GM12891 (cell line): Measurements from ENCODE around the gene IGFL4.

Source experiments
- POLR2A ChIP-seq: IDR thresholded peaks from 2 replicates; pipeline ENCODE4 v1.6.1; 2011; ENCODE audit warnings: low read depth, low read length, control low read depth
- TAF1 ChIP-seq: IDR thresholded peaks from 2 replicates; pipeline ENCODE4 v1.6.1; 2011; ENCODE audit warnings: low read depth, low read length, control low read depth

DNA sequence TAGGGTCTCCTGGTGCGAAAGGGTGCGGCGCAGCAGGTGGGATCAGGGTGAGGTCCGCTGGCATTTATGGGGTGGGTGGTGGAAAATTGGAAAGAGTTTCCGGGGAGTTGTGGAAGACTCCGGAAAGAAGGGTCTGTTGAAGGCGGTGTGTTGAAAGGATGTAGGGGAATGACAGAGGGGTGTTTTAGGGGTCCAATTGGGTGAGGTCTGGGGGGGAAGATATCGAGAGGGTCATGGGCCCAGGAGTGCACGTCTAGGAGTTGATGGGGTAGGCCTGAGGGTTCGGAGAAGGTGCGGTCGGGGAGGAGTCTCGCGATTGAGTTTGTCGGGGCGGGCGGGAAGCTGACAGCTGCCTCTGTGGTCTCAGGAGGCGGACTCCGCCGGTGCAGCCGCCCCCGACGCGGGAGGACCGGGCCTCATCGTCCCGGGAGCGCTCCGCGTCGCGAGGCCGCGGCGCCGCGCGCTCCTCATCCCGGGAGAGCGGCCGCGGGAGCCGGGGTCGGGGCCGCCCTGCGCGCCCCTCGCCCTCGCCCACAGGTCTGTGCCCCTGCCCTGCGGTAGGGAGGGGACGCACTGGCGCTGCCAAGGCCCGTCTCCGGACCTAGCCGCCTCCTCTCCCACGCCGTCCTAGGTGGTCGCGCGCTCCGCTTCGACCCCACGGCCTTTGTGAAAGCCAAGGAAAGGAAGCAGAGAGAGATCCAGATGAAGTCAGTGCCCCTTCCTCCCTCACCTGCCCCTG lies 24.9 kb downstream of the IGFL4 start:
- TF ChIP-seq POLR2A, result no peak
- TF ChIP-seq TAF1, result no peak
